Measurements from ENCODE around the gene ZNF841.
A peak's percentile ranks its signal among the peaks of the same experiment; 100 is the strongest.

Gene ZNF841

DNA sequence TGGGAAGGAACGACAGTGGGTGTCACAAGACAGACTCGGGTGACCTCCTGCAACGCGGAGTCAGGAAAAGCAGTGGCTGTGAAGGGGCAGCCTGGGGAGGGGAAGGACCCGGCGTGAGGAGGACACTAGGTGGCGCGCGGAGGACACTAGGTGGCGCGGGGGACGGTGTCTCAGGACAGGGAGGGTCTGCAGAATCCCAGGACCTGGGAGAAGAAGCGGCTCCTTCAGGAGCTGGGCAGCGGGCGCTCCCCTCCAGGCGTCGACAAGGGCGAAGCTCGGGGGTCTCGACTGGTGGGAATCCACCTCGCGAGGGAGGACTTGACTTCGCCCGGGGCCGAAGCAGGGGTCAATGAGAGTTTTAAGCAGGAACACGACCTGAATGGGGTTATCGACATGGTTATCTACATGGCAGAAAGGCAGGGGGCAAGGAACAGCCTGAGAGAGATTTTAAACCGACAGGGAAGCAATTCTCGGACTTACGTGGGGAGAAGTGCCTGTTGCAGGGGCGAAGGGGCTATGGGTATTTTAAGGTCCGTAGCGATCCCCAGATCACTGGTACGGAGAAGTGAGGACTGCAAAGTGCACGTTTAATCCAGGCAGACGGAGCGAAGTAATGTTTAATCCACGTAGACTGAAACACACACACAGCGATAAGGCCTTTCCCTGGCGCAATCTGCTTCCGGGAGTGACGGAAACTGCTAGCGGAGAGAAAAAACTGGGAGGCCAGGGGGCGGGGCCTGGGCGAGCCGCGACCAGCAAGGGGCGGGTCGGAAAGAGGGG is 43.9 kb upstream of the ZNF841 start, which contains the start of gene ZNF616:
Gene ZNF616 (minus strand): TSS at position 687 of the 780 bp plus-strand sequence. CDS start 9,426 bp downstream, outside the sequence.
- DNase-seq (ENCODE audit: low spot score) (peak; percentile 93), ATAC-seq (ENCODE audit: low read depth) (peak; percentile 83)
- H3K27ac ChIP-seq (ENCODE audit: poor library complexity, severe bottlenecking): peak within 1 kb of the TSS; percentile 80
- peak within 1 kb of the TSS; percentile 49 for H3K4me3 ChIP-seq (ENCODE audit: severe bottlenecking)
- no peaks in the 10 kb centered on the region for H3K27me3 ChIP-seq (ENCODE audit: insufficient read depth, poor library complexity, severe bottlenecking)
- H3K36me3 ChIP-seq (ENCODE audit: low read depth): peaks cover 5% of the 10 kb centered on the region
- TF ChIP-seq, protein P1, sequence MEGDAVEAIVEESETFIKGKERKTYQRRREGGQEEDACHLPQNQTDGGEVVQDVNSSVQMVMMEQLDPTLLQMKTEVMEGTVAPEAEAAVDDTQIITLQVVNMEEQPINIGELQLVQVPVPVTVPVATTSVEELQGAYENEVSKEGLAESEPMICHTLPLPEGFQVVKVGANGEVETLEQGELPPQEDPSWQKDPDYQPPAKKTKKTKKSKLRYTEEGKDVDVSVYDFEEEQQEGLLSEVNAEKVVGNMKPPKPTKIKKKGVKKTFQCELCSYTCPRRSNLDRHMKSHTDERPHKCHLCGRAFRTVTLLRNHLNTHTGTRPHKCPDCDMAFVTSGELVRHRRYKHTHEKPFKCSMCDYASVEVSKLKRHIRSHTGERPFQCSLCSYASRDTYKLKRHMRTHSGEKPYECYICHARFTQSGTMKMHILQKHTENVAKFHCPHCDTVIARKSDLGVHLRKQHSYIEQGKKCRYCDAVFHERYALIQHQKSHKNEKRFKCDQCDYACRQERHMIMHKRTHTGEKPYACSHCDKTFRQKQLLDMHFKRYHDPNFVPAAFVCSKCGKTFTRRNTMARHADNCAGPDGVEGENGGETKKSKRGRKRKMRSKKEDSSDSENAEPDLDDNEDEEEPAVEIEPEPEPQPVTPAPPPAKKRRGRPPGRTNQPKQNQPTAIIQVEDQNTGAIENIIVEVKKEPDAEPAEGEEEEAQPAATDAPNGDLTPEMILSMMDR (IDR thresholded peaks at IDR 0.05; ENCODE audit: poor library complexity, severe bottlenecking): peak; percentile 92
- no peaks in the 10 kb centered on the region for H3K4me1 ChIP-seq (ENCODE audit: insufficient read depth, poor library complexity, severe bottlenecking)
- H3K9me3 ChIP-seq (ENCODE audit: severe bottlenecking): peaks cover 2% of the 10 kb centered on the region

- H3K27ac ChIP-seq (ENCODE audit: poor library complexity, severe bottlenecking): peak overlapping the region; percentile 80
- H3K4me3 ChIP-seq (ENCODE audit: severe bottlenecking): peak overlapping the region; percentile 49
- H3K9me3 ChIP-seq (ENCODE audit: severe bottlenecking): peaks cover 2% of the 10 kb centered on the region
- 0 out of 3 replicates have a peak, but pooled peaks have one; percentile 2 for ATAC-seq (ENCODE audit: low read depth)
- TF ChIP-seq, protein P1 (IDR thresholded peaks at IDR 0.05; ENCODE audit: poor library complexity, severe bottlenecking): no peak
- H3K36me3 ChIP-seq (ENCODE audit: low read depth): peaks cover 5% of the 10 kb centered on the region
- H3K4me1 ChIP-seq (ENCODE audit: insufficient read depth, poor library complexity, severe bottlenecking): no peaks in the 10 kb centered on the region
- H3K27me3 ChIP-seq (ENCODE audit: insufficient read depth, poor library complexity, severe bottlenecking): no peaks in the 10 kb centered on the region
- no peak for DNase-seq (ENCODE audit: low spot score)
Measured at GRCh38 chr19:52138983-52139251, 43.4 kb upstream of the ZNF841 start.

GRCh38 chr19:52138278-52138982 is 42.9 kb upstream of the ZNF841 start:
- Histone ChIP-seq H3K9me3 (ENCODE audit: severe bottlenecking) (peaks cover 4% of the 10 kb centered on the region), H3K4me3 (ENCODE audit: severe bottlenecking) (peak overlapping the region; percentile 49), H3K27me3 (ENCODE audit: insufficient read depth, poor library complexity, severe bottlenecking) (no peaks in the 10 kb centered on the region), H3K4me1 (ENCODE audit: insufficient read depth, poor library complexity, severe bottlenecking) (no peaks in the 10 kb centered on the region), H3K36me3 (ENCODE audit: low read depth) (peaks cover 5% of the 10 kb centered on the region), H3K27ac (ENCODE audit: poor library complexity, severe bottlenecking) (peak overlapping the region; percentile 80)
- no peak for DNase-seq (ENCODE audit: low spot score)
- TF ChIP-seq, protein P1 (IDR thresholded peaks at IDR 0.05; ENCODE audit: poor library complexity, severe bottlenecking): no peak
- ATAC-seq (ENCODE audit: low read depth): peak; percentile 41; the same call in 1 of the 3 replicates

- peaks cover 92% of the 10 kb centered on the region for H3K36me3 ChIP-seq (ENCODE audit: low read depth)
- H3K4me1 ChIP-seq (ENCODE audit: insufficient read depth, poor library complexity, severe bottlenecking): no peaks in the 10 kb centered on the region
- DNase-seq (ENCODE audit: low spot score) (no peak), ATAC-seq (ENCODE audit: low read depth) (no peak)
- no peak overlapping the region for H3K27ac ChIP-seq (ENCODE audit: poor library complexity, severe bottlenecking)
- no peaks in the 10 kb centered on the region for H3K27me3 ChIP-seq (ENCODE audit: insufficient read depth, poor library complexity, severe bottlenecking)
- TF ChIP-seq, protein P1 (IDR thresholded peaks at IDR 0.05; ENCODE audit: poor library complexity, severe bottlenecking): no peak
- H3K4me3 ChIP-seq (ENCODE audit: severe bottlenecking): no peak overlapping the region
- peaks cover 64% of the 10 kb centered on the region for H3K9me3 ChIP-seq (ENCODE audit: severe bottlenecking)
Measured at GRCh38 chr19:52120286-52120685, 24.7 kb upstream of the ZNF841 start.

All from RWPE2 (cell line).